ENCODE measurements around the gene NKAIN4. TPM values are rescaled to one million over a fixed set of nuclear protein-coding genes. Genes with fewer than 3 reads are reported as not detected.

NKAIN4 gene
- total RNA-seq, 1 experiment from 2014 or later = not detected

- H3K4me2 ChIP-seq (ENCODE audit: low read length) = no peak overlapping the region
- no peak for ATAC-seq
- TF ChIP-seq EZH2phosphoT487 (IDR thresholded peaks at IDR 0.05; ENCODE audit: borderline replicate concordance, low read length) = no peak
- TF ChIP-seq CTCF (conservative IDR thresholded peaks at IDR 0.05; ENCODE audit: low read depth, low read length) = no peak
- TF ChIP-seq EZH2 (IDR thresholded peaks at IDR 0.05; ENCODE audit: low read length, unreplicated experiment) = no peak
- no peaks in the 10 kb centered on the region for H3K9me3 ChIP-seq (ENCODE audit: low read length)
- H3K27me3 ChIP-seq (ENCODE audit: low read length) = no peaks in the 10 kb centered on the region
- ChIA-PET POLR2A (ENCODE audit: unreplicated experiment) (no interaction called here), CTCF (no interaction called here)
- no TSS peak for BruUV-seq (replicated peaks)
- H3K9me2 ChIP-seq (replicated peaks; ENCODE audit: low read length) = no peaks in the 10 kb centered on the region
- H2AFZ ChIP-seq (ENCODE audit: low read length) = no peak overlapping the region
- H3F3A ChIP-seq (ENCODE audit: low read length, unreplicated experiment) = no peaks in the 10 kb centered on the region
- no peak overlapping the region for H3K9ac ChIP-seq (ENCODE audit: low read length)
- H3K27ac ChIP-seq (ENCODE audit: low read length) = no peak overlapping the region
- intact Hi-C loops (cut with micrococcal nuclease) = no loop called here
- peaks cover 34% of the 10 kb centered on the region; the same call in 1 of the 2 replicates for H3K36me3 ChIP-seq (ENCODE audit: low read depth, low read length)
- H3K4me3 ChIP-seq (ENCODE audit: low read length) = no peak overlapping the region
- no peaks in the 10 kb centered on the region for H3K4me1 ChIP-seq (ENCODE audit: insufficient read depth, low read length)
- H3K79me2 ChIP-seq (ENCODE audit: low read length) = peaks cover 30% of the 10 kb centered on the region
- peaks cover 12% of the 10 kb centered on the region for H4K20me1 ChIP-seq (ENCODE audit: low read length)
- no peak for DNase-seq
Measured at GRCh38 chr20:63279931-63280330, 25.7 kb upstream of the NKAIN4 start.

GRCh38 chr20:63278661-63279060, 24.4 kb upstream of the NKAIN4 start:
- peaks cover 34% of the 10 kb centered on the region; the same call in 1 of the 2 replicates for H3K36me3 ChIP-seq (ENCODE audit: low read depth, low read length)
- H3F3A ChIP-seq (ENCODE audit: low read length, unreplicated experiment) = no peaks in the 10 kb centered on the region
- peaks cover 22% of the 10 kb centered on the region for H4K20me1 ChIP-seq (ENCODE audit: low read length)
- POLR2A ChIA-PET (ENCODE audit: unreplicated experiment) = no interaction called here
- no peaks in the 10 kb centered on the region for H3K9me2 ChIP-seq (replicated peaks; ENCODE audit: low read length)
- intact Hi-C loops (cut with micrococcal nuclease) = no loop called here
- no peak overlapping the region for H3K4me3 ChIP-seq (ENCODE audit: low read length)
- BruUV-seq (replicated peaks) = no TSS peak
- peaks cover 8% of the 10 kb centered on the region; the same call in 1 of the 2 replicates for H3K4me1 ChIP-seq (ENCODE audit: insufficient read depth, low read length)
- no peak for DNase-seq
- no peak overlapping the region for H3K27ac ChIP-seq (ENCODE audit: low read length)
- no peak overlapping the region for H3K4me2 ChIP-seq (ENCODE audit: low read length)
- no peak overlapping the region for H3K9ac ChIP-seq (ENCODE audit: low read length)
- CTCF ChIA-PET = no interaction called here
- H2AFZ ChIP-seq (ENCODE audit: low read length) = no peak overlapping the region
- TF ChIP-seq EZH2phosphoT487 (IDR thresholded peaks at IDR 0.05; ENCODE audit: borderline replicate concordance, low read length) (no peak), CTCF (conservative IDR thresholded peaks at IDR 0.05; ENCODE audit: low read depth, low read length) (no peak), EZH2 (IDR thresholded peaks at IDR 0.05; ENCODE audit: low read length, unreplicated experiment) (no peak)
- no peak for ATAC-seq
- H3K9me3 ChIP-seq (ENCODE audit: low read length) = no peaks in the 10 kb centered on the region
- H3K27me3 ChIP-seq (ENCODE audit: low read length) = no peaks in the 10 kb centered on the region
- peaks cover 42% of the 10 kb centered on the region for H3K79me2 ChIP-seq (ENCODE audit: low read length)

- Histone ChIP-seq H3K27ac (ENCODE audit: low read length) (no peak overlapping the region), H3K9ac (ENCODE audit: low read length) (no peak overlapping the region), H3K36me3 (ENCODE audit: low read depth, low read length) (peaks cover 31% of the 10 kb centered on the region; the same call in 1 of the 2 replicates), H3K4me1 (ENCODE audit: insufficient read depth, low read length) (peaks cover 8% of the 10 kb centered on the region; the same call in 1 of the 2 replicates), H3F3A (ENCODE audit: low read length, unreplicated experiment) (no peaks in the 10 kb centered on the region), H3K9me2 (replicated peaks; ENCODE audit: low read length) (no peaks in the 10 kb centered on the region), H3K4me2 (ENCODE audit: low read length) (no peak overlapping the region), H2AFZ (ENCODE audit: low read length) (no peak overlapping the region), H3K4me3 (ENCODE audit: low read length) (no peak overlapping the region), H3K9me3 (ENCODE audit: low read length) (no peaks in the 10 kb centered on the region), H3K27me3 (ENCODE audit: low read length) (no peaks in the 10 kb centered on the region), H4K20me1 (ENCODE audit: low read length) (peaks cover 27% of the 10 kb centered on the region), H3K79me2 (ENCODE audit: low read length) (peaks cover 52% of the 10 kb centered on the region)
- intact Hi-C loops (cut with micrococcal nuclease) = no loop called here
- CTCF ChIA-PET = no interaction called here
- DNase-seq = no peak
- POLR2A ChIA-PET (ENCODE audit: unreplicated experiment) = no interaction called here
- ATAC-seq = no peak
- TF ChIP-seq EZH2phosphoT487 (IDR thresholded peaks at IDR 0.05; ENCODE audit: borderline replicate concordance, low read length) (no peak), CTCF (conservative IDR thresholded peaks at IDR 0.05; ENCODE audit: low read depth, low read length) (no peak), EZH2 (IDR thresholded peaks at IDR 0.05; ENCODE audit: low read length, unreplicated experiment) (no peak)
- no TSS peak for BruUV-seq (replicated peaks)
Measured at GRCh38 chr20:63277466-63278272, 23.4 kb upstream of the NKAIN4 start.
